SW480 (cell line): Measurements from ENCODE around the gene RFNG.

Experiments used
- DNase-seq: peaks from one replicate; pipeline ENCODE4 v3.0.0-alpha.2; 2016; ENCODE audit warnings: low spot score

RFNG gene

DNA sequence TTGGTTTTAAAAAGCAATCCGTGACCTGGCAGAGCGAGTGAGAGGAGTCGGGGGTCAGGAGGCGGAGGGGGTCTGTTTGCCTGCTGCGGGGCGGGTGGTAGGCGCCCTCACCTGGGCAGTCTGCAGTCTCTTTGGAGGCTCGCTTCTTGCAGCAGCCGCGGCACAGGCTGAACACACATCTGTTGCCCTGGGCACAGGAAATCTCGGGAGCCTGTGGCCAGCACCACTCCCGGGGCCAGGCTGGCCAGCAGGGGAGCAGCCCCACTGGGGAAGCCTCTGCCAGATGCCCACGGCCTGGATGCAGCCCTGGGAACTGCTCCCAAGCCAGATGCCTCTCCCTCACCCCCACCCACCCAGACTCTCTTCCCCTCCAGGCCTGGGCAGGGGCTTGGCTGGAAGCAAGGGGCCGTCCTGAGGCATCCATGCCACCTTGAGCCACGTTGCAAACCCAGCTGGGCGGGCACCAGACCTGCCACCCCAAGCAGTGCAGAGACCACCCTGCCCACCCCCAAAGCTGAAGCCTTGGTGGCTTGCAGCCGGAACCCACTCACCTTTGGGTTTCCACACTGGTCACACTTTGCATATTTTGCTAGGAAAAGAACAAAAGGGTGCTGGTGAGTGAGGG lies 6.7 kb upstream of the RFNG start:
- DNase-seq, result no peak

- DNase-seq, result no peak
Measured at GRCh38 chr17:82056729-82057621, 5.4 kb upstream of the RFNG start.

DNA sequence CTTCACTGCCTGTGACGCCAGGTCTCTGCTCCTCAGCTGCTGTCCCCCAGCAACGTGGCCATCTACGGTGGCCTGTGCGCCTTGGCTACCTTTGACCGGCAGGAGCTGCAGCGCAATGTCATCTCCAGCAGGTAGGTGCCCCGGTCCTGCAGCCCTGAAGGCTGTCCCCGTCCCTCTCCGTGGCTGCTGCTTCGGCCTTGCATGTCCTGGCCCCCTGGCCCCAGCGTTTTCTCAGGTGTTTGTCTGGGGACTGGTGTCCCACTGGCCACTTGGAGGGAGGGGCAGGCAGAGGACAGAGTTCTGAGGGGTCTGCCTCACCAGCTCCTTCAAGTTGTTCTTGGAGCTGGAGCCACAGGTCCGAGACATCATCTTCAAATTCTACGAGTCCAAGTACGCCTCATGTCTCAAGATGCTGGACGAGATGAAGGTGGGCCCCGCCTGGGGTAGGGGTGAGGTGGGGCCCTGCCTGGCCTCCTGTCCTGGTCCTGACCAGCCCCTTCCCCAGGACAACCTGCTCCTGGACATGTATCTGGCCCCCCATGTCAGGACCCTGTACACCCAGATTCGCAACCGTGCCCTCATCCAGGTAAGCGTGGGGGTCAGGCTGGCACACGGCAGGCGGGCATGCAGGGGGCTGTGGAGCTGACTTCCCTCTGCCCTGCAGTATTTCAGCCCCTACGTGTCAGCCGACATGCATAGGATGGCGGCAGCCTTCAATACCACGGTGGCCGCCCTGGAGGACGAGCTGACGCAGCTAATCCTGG lies 4.5 kb upstream of the RFNG start:
- no peak for DNase-seq

DNA sequence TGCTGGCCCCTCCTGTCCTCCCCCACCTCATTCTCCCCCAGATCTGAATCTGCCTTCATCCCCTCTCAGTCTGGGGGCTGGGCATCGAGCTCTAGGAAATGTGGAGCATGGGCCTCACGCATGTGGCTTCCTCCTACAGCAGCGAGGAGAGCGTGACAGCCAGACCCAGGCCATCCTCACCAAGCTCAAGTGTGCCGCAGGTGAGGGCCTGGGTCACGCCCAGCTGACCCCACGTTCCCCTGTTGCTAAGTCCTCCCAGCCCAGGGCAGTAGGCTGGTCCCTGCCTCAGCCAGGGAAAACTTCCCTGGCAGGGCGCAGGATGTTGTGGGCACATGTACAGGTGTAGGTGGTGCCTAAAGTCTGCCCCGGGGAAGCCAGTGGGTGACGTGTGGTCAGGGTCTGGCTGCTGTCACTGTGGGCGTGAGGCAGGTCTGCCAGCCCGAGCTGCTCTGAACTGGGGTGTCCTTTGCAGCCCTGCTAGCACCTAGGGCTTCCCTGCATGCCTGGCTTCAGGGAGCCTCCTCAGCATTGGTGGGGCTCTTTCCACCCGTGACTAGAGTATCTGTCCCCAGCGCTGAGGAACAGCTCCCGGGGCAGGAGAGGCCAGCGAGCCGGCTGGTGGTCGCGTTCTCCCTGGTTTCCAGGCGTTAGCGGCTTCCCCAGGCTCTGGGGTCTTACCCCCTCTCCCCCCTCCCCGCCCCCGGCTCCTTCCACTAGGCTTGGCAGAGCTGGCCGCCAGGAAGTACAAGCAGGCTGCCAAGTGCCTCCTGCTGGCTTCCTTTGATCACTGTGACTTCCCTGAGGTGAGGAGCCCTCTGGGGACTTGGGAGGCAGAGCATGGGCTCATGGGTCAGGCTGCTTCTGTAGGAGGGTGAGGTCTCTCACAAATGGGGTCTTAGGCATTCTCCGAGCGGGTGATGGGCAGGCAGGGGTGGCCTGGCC lies 3.7 kb upstream of the RFNG start:
- DNase-seq, result no peak

- no peak for DNase-seq
Measured at GRCh38 chr17:82054351-82055022, 2.9 kb upstream of the RFNG start.

DNA sequence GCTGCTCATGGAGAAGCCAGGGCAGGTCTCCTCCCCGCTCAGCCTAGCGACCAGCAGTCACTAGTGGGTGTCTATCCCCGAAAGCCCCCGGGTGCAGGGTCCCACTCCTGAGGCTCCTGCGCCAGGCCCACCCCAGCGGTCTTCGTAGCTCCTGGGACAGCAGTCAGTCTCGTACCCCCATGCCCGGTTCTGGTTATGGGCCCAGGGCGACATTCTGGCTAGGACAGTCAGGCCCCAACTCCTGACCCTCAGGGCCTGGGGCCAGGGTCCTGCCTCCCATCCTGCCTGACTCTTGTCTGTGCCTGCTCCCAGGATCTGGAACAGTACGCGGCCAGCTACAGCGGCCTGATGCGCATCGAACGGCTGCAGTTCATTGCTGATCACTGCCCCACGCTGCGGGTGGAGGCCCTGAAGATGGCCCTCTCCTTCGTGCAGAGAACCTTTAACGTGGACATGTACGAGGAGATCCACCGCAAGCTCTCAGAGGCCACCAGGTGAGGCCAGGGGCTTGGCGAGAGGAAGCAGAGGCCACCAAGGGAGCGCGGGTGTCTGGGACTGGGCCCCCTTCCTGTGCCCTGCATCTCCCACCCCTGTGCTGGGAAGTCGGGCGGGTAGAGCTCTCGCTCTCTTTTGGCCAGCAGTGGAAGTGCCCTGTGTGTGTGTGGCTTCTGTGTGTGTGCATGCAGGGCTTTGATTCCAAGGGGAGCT lies 2.1 kb upstream of the RFNG start:
- no peak for DNase-seq

DNA sequence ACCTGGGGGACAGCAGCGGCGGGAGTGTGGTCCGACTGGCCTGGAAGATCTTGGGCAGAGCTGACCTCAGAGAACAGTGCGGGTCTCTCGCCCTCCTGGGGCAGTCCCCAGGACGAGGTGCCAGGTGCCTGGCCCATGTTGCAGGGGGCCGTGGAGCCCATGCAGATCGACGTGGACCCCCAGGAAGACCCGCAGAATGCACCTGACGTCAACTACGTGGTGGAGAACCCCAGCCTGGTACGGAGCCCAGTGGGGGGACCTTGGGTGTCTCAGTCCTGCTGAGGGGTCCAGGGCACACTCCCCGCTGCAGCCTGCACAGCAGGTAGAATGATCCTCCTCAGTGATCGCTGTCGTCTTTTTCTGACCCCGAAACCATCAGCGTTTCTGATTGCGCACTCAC lies 1.5 kb upstream of the RFNG start:
- no peak for DNase-seq

DNA sequence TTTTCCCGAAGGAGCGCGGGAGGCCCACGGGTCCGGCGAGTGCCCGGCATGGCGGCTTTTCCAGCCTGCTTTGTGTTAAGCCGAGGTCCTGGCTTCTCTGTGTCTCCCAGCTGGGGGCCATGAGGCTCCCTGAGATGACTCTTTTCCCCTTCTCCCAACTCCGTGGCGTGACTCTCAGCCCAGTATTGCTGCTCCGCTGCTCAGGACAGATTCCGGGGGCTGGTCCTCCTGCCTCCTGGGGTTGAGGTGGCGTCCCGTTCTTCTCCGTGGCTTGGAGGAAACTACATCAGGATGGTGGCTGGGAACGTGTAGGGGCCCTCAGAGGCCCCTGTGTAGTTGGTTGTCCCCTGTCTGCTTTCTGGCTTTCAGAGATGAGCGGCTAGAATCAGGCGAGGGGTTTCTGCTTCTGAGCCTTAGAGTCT lies 1.0 kb upstream of the RFNG start:
- no peak for DNase-seq

- DNase-seq, result no peak
Measured at GRCh38 chr17:82050761-82051641, 610 bp downstream of the RFNG start.

GRCh38 chr17:82050152-82050760 lies 1.4 kb downstream of the RFNG start:
- no peak for DNase-seq

DNA sequence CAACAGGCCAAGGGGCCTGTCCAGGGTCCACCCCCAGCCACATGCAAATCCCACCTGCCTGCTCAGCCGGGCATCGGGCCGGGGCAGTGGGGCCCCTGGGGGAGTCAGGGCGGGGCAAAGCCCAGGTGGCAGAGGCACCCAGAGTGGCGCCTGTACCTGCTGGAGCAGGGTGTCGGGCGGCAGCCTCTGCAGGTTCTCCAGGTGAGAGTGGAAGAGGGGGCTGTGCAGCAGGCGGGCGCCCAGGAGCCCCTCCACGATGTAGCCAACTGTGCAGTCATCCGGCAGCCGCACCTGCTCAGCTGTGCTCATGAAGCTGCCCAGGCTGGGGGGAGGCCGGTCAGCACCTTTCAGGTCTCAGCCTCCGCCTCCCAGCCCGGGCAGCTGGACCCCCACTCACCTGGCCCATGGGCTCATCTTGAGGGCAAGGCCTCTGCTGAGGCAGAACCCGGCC lies 2.1 kb downstream of the RFNG start:
- no peak for DNase-seq

GRCh38 chr17:82049106-82049505 lies 2.5 kb downstream of the RFNG start:
- DNase-seq, result no peak

DNA sequence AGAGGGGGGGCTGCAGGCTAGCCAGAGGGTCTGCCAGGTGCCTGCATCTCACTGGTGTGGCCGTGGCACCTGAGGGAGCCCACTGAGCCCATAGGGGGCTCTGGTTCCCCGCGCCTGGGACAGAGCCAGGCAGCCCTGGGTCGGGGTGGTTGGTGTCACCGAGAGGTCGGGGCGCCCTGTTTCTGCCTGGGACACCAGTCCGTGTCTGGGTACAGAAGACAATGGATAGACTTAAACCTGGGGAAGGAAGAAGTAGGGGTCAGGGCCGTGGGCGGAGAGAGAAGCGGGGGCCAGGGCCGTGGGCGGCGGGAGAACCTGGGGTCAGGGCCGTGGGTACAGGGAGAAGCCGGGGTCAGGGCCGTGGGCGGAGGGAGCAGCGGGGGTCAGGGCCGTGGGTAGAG lies 3.0 kb downstream of the RFNG start:
- DNase-seq, result no peak

DNA sequence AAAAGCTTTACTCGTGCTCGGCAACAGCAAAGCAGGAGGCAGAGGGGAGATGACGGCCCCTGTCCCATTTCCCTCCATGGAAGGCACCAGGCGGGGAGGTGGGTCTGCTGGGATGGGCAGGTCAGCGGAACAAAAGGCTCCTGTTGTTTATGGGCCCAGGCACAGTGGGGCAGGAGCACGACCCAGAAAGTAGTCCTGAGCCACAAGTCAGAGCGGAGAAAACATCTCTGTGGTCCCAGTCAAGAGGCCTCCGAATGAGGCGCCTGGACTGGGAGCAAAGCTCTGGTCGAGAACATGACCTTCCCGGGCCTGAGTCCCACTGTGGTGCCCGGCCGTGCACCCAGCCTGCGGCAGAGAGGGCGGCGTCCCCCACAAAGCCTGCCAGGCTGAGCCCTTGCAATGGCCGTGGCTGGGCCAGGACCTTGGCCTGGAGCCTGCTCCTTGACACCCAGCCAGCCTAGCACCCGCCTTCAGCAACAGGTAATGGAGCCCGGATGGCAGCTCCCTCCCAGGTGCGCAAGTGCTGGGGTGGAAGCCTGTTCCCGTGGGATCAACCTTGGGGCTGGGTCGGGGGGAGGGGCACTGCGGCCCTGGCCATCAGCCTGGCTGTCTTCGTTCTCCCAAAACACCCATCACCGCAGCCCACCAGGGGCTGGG lies 3.6 kb downstream of the RFNG start:
- no peak for DNase-seq

GRCh38 chr17:82047379-82047778 lies 4.2 kb downstream of the RFNG start:
- DNase-seq, result no peak

DNA sequence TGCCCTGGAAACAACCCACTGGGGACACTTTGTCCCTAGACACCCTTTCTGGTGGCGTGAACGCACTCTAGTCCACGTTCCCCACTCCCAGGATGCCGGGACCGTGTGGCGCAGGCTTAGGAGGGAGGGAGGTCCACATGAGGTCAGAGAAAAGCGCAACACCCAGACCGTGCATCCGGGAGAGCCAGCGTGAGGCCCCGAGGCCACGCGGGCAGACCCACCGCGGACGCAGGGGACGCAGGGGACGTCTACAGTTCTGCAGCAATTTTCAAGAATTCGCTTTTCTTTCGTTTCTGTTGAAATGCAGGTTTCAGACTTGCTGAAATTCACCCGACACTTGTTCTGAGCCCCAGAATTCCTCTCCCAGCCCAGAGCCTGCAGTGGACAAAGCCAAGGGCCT lies 4.7 kb downstream of the RFNG start:
- DNase-seq, result no peak

DNA sequence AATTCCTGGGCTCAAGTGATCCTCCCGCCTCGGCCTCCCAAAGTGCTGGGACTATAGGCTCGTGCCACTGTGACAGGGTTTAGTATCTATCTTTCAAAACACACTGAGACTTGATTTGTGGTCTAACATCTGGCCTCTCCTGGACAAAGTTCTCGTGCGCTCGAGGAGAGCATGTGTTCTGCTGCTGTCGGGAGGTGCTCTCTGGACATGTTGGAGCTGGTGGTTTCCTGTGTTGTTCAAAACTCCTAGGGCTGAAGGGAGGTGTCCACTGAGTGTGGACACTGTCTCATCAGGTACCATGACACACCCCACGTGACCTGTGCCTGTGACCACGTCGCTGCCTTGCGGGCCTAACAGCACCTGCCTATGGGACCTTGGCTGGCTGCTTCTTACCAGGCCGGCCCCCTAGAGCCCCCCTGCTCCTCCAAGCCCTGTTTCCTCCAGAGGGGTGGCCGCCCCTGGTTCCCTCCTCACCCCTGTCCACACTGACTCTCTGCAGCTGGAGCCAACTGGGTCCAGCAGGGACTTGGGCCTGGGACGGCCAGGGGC lies 5.6 kb downstream of the RFNG start:
- DNase-seq, result no peak

DNA sequence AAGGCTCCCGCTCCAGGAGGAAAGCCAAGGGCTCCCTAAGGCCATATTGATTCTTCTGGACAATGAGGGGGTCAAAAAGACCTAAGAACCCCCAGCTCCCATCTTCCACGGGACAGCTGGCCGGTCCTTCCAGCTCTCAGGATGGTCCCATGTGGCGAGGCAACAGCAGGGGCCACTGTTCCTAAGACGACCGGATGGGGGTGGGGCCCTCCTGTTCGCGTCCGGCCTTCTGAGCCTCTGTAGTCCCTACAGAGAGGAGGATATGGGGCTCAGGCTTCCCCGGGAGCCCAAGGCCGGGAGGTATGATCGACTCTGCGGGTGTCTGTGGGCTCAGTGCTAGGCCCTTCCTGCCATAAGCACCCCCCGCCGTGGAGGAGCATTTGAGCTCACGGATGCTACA lies 8.1 kb downstream of the RFNG start:
- DNase-seq, result no peak
